PC-3 (cell line): Measurements from ENCODE around the gene CREM. TPM values are rescaled to one million over a fixed set of nuclear protein-coding genes. Genes with fewer than 3 reads are reported as not detected.
"Not testable (repeated sequence)": the region's sequence is repeated elsewhere in the genome, so short reads cannot be mapped to it uniquely, and the experiment has no call there.

ENCODE experiments used
- ATAC-seq: fragments of 200-7000 bp; cut with Tn5 transposase; 2 replicates; pipeline ENCODE4 v1.9.1; 2020; ENCODE audit warnings: mild to moderate bottlenecking, moderate library complexity
- BruUV-seq: library from RNA; stranded (reverse); fragments of 400-500 nt; replicated peaks from 2 replicates; lab custom pipeline; 2021; lab: Mats Ljungman, UMichigan
- CTCF ChIA-PET: fragments of 300-600 bp; sonication (Branson Sonifier 250); formaldehyde crosslinking; loops from one replicate; lab custom pipeline; 2022; ENCODE audit warnings: antibody characterized with exemption; lab: Charles Lee
- POLR2A ChIA-PET: fragments of 300-600 bp; sonication (Branson Sonifier 250); formaldehyde crosslinking; loops from one replicate; lab custom pipeline; 2022; ENCODE audit warnings: antibody characterized with exemption; ENCODE audit not compliant: unreplicated experiment; lab: Charles Lee
- DNase-seq: peaks from one replicate; pipeline ENCODE4 v3.0.0-alpha.2; 2015
- H2AFZ ChIP-seq: fragments of 300-600 bp; sonication (generic); 2 replicates; pipeline ENCODE4 v1.6.0; 2016; ENCODE audit warnings: antibody characterized with exemption, low read length
- H3F3A ChIP-seq: fragments of 300-600 bp; sonication (generic); one replicate; pipeline ENCODE4 v1.6.0; 2017; ENCODE audit warnings: antibody characterized with exemption, low read length, control low read depth, mild to moderate bottlenecking; ENCODE audit not compliant: unreplicated experiment
- H3K27ac ChIP-seq: fragments of 300-600 bp; sonication (generic); 2 replicates; pipeline ENCODE4 v1.5.1; 2016; ENCODE audit warnings: mild to moderate bottlenecking, low read length
- H3K27me3 ChIP-seq: fragments of 300-600 bp; sonication (generic); 2 replicates; pipeline ENCODE4 v1.6.1; 2016; ENCODE audit warnings: low read length, mixed read lengths
- H3K36me3 ChIP-seq: fragments of 300-600 bp; sonication (generic); 2 replicates; pipeline ENCODE4 v1.6.1; 2016; ENCODE audit warnings: low read depth, mixed run types, low read length, mixed read lengths
- H3K4me1 ChIP-seq: fragments of 300-600 bp; sonication (generic); 2 replicates; pipeline ENCODE4 v1.5.1; 2016; ENCODE audit warnings: low read length; ENCODE audit not compliant: insufficient read depth
- H3K4me2 ChIP-seq: fragments of 300-600 bp; sonication (generic); 2 replicates; pipeline ENCODE4 v1.6.0; 2016; ENCODE audit warnings: low read length
- H3K4me3 ChIP-seq: fragments of 300-600 bp; sonication (generic); 2 replicates; pipeline ENCODE4 v1.5.1; 2016; ENCODE audit warnings: mild to moderate bottlenecking, low read length, mixed read lengths
- H3K79me2 ChIP-seq: fragments of 300-600 bp; sonication (generic); 2 replicates; pipeline ENCODE4 v1.6.1; 2017; ENCODE audit warnings: low read length, mixed read lengths
- H3K9ac ChIP-seq: fragments of 300-600 bp; sonication (generic); 2 replicates; pipeline ENCODE4 v1.6.0; 2016; ENCODE audit warnings: mild to moderate bottlenecking, low read length
- H3K9me2 ChIP-seq: fragments of 300-600 bp; sonication (generic); replicated peaks from 2 replicates; pipeline ENCODE4 v1.6.1; 2016; ENCODE audit warnings: mixed run types, low read length, mixed read lengths
- H3K9me3 ChIP-seq: fragments of 300-600 bp; sonication (generic); 2 replicates; pipeline ENCODE4 v1.6.1; 2016; ENCODE audit warnings: low read length, mixed read lengths
- H4K20me1 ChIP-seq: fragments of 300-600 bp; sonication (generic); 2 replicates; pipeline ENCODE4 v1.6.1; 2016; ENCODE audit warnings: low read length, mixed read lengths
- CTCF ChIP-seq: fragments of 300-600 bp; sonication (generic); conservative IDR thresholded peaks from 2 replicates; pipeline ENCODE4 v1.5.1; 2017; ENCODE audit warnings: antibody characterized with exemption, low read depth, mild to moderate bottlenecking, low read length
- EZH2 ChIP-seq: fragments of 300-600 bp; sonication (generic); IDR thresholded peaks from one replicate; pipeline ENCODE4 v1.6.1; 2017; ENCODE audit warnings: antibody characterized with exemption, mild to moderate bottlenecking, low read length; ENCODE audit not compliant: unreplicated experiment
- EZH2phosphoT487 ChIP-seq: fragments of 300-600 bp; sonication (generic); IDR thresholded peaks from 2 replicates; pipeline ENCODE4 v1.6.1; 2018; ENCODE audit warnings: mild to moderate bottlenecking, antibody characterized with exemption, low read length, borderline replicate concordance
- intact Hi-C: fragments of 100-400 bp; cut with micrococcal nuclease; formaldehyde crosslinking; loops from 2 replicates; pipeline ENCODE4 v1.9.0; 2023
- total RNA-seq: library from RNA; depleted of rRNA; stranded (reverse); fragments of >200 nt; gene quantifications from 2 replicates; pipeline ENCODE4 v1.2.3, GENCODE V29; 2014

Gene CREM
- total RNA-seq, 1 experiment from 2014 or later: 195 TPM

DNA sequence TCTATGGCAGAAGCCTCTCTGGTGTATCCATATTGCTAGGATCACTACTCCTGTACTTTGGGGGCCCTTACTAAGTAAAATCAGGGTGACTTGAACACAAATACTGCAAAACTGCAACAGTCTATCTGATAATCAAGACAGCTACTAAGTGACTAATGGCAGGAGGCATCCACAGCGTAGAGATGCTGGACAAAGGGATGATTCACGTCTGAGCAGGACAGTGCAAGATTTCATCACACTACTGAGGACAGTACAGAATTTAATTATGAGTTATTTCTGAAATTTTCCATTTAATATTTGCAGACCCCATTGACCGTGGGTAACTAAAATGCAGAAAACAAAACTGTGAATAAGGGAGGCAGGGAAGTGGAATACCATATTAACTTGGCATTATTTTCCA, 46.9 kb upstream of the CREM start:
- Histone ChIP-seq H3K9me2 (no peaks in the 10 kb centered on the region), H3K4me2 (0 out of 2 replicates have a peak overlapping the region, but pooled peaks have one; percentile 2), H3K4me3 (no peak overlapping the region), H3K9ac (no peak overlapping the region), H3K9me3 (peaks cover 11% of the 10 kb centered on the region), H4K20me1 (peaks cover 22% of the 10 kb centered on the region), H3K27me3 (no peaks in the 10 kb centered on the region), H3F3A (no peaks in the 10 kb centered on the region), H3K27ac (no peak overlapping the region), H2AFZ (no peak overlapping the region), H3K4me1 (peaks cover 9% of the 10 kb centered on the region), H3K36me3 (peaks cover 29% of the 10 kb centered on the region), H3K79me2 (peaks cover 94% of the 10 kb centered on the region)
- no peak for TF ChIP-seq EZH2phosphoT487
- no peak for TF ChIP-seq CTCF
- no peak for TF ChIP-seq EZH2
- BruUV-seq: no TSS peak
- peak; percentile 100 for ATAC-seq
- POLR2A ChIA-PET: interaction anchor here (0.5 to 0.6 kb wide), 2 partner anchors 15 to 377 kb away, joined by 3 to 6 read pairs; no protein-coding TSS in a partner anchor
- intact Hi-C loops: loop anchor here (2.0 kb wide), 1 partner anchor 15 kb away; no protein-coding TSS in a partner anchor
- DNase-seq: peak; percentile 94
- CTCF ChIA-PET: interaction anchor here (0.5 to 1.0 kb wide), 2 partner anchors 8 to 85 kb away, joined by 3 read pairs; no protein-coding TSS in a partner anchor

DNA sequence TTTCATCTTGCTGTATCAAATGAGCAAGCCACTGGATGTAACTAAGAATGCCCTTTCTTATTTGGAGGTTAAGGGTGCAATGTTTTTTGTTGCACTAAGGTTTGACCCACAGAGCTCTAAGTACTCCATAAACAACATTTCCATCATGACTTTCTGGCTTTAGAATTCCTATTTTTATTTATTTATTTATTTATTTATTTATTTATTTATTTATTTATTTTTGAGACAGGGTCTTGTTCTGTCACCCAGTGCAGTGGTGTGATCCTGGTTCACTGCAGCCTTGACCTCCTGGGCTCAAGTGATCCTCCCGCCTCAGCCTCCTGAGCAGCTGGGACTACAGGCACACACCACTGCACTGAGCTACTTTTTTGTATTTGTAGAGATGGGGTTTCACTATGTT, 46.4 kb upstream of the CREM start:
- intact Hi-C loops: loop anchor here (2.0 kb wide), 1 partner anchor 15 kb away; no protein-coding TSS in a partner anchor
- ChIA-PET CTCF (interaction anchor here (0.5 to 1.0 kb wide), 2 partner anchors 9 to 86 kb away, joined by 3 read pairs; no protein-coding TSS in a partner anchor), POLR2A (interaction anchor here (0.5 kb wide), 1 partner anchor 377 kb away, joined by 6 read pairs; no protein-coding TSS in a partner anchor)
- peaks cover 94% of the 10 kb centered on the region for H3K79me2 ChIP-seq
- not testable (repeated sequence) for H3K9ac ChIP-seq, BruUV-seq, ATAC-seq, H3K27ac ChIP-seq, H3F3A ChIP-seq, H3K4me1 ChIP-seq, H3K4me3 ChIP-seq, H3K27me3 ChIP-seq, H3K9me2 ChIP-seq, H2AFZ ChIP-seq, DNase-seq
- H4K20me1 ChIP-seq: peaks cover 17% of the 10 kb centered on the region
- peaks cover 11% of the 10 kb centered on the region for H3K9me3 ChIP-seq
- H3K36me3 ChIP-seq: peaks cover 29% of the 10 kb centered on the region
- 0 out of 2 replicates have a peak overlapping the region, but pooled peaks have one; percentile 2 for H3K4me2 ChIP-seq

DNA sequence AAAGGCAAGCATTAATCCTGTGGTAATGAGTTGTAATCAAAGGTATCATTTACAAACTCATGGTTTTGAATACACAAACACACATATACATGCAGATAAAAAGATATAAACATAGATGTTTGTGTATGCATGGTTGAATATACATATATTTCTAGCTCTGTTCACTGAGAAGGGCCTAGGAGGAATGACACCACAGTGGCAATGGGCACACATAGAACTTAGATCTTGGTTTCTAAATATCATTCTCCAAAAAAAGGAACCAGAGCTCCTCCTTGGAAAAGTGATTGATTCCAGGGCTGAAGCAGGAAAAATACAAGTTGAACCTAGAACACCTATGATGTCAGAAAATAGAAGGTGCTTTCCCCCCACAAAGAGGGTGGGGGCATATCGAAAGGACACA, 43.4 kb upstream of the CREM start:
- Histone ChIP-seq H3K4me2 (no peak overlapping the region), H2AFZ (no peak overlapping the region), H3K36me3 (peaks cover 34% of the 10 kb centered on the region), H3F3A (no peaks in the 10 kb centered on the region), H3K27ac (no peak overlapping the region), H3K27me3 (no peaks in the 10 kb centered on the region), H3K9me3 (peaks cover 11% of the 10 kb centered on the region), H3K9me2 (no peaks in the 10 kb centered on the region), H4K20me1 (peaks cover 37% of the 10 kb centered on the region), H3K4me3 (no peak overlapping the region), H3K4me1 (peaks cover 14% of the 10 kb centered on the region), H3K9ac (no peak overlapping the region), H3K79me2 (peaks cover 98% of the 10 kb centered on the region)
- ATAC-seq: no peak
- no TSS peak for BruUV-seq
- no peak for DNase-seq
- TF ChIP-seq CTCF: no peak
- TF ChIP-seq EZH2: no peak
- TF ChIP-seq EZH2phosphoT487: no peak
- intact Hi-C loops: no loop called here
- POLR2A ChIA-PET: no interaction called here
- CTCF ChIA-PET: no interaction called here
